Measurements from ENCODE around the gene ERICH6B.

- TF ChIP-seq RAD21 (IDR thresholded peaks at IDR 0.05; ENCODE audit: low read depth) (no peak), CREB1 (IDR thresholded peaks at IDR 0.05; ENCODE audit: low read depth) (no peak), NFIC (IDR thresholded peaks at IDR 0.05) (no peak), REST (IDR thresholded peaks at IDR 0.05; ENCODE audit: low read depth) (no peak)
These were observed 123.0 kb downstream of the ERICH6B start for GRCh38 chr13:45492538-45492937.
